GM21515 (cell line): ENCODE data around the gene ISM2.

Experiments used
- ATAC-seq: cut with Tn5 transposase; IDR thresholded peaks from one replicate; pipeline ENCODE4 v1.9.1; 2021; ENCODE audit not compliant: unreplicated experiment

ISM2 gene

DNA sequence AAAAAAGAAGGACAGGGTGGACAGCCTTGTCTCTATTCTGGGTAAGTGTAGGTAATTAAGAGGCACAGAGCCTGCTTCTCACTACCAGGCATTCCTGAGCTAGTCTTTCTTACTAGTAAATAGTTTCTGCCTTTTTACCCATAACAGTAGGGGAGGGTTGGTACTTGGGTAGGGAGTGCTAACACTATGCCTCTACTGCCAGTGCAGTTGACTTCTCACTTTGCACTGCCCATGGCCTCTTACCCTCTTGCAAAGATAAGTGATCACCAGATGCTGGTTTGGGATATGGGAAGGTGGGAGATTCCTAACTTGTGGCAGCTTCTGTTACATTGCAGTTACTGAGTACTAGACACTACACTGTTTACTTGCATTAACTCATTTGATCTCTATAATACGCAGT is 29.1 kb downstream of the ISM2 start:
- ATAC-seq, result no peak

DNA sequence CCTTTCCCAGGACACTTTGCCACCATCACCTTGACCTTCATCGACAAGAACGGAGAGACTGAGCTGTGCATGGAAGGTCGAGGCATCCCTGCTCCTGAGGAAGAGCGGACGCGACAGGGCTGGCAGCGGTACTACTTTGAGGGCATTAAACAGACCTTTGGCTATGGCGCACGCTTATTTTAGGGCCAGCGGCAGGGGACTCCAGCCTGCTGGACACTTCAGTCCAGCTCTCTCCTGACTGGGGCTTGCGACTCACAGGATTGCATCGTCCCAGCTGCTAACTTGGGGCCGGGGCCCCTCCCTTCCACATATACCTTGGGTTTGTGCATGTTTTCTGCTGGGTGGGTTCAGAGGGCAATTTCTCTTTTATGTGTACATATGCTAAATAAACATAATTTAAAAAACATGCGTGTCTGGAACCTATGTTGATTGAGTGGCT is 29.5 kb downstream of the ISM2 start:
- ATAC-seq, result no peak

DNA sequence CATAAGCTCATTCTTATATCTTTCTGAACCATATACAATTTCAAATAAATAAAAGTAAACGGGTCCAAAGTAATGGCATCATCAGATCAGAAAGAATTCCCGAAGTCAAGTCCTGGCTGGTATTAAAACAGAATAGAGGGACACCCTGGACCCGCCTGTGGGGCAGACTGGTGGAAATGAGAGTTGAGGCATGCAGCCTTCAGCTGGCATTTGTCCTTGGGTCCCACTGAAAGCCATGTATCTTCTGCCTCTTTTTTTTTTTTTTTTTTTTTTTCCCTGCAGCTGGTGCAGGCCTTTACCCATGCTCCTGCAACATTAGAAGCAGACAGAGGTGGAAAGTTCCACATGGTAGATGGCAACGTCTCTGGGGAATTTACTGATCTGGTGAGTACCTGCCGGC is 30.8 kb downstream of the ISM2 start:
- no peak for ATAC-seq

DNA sequence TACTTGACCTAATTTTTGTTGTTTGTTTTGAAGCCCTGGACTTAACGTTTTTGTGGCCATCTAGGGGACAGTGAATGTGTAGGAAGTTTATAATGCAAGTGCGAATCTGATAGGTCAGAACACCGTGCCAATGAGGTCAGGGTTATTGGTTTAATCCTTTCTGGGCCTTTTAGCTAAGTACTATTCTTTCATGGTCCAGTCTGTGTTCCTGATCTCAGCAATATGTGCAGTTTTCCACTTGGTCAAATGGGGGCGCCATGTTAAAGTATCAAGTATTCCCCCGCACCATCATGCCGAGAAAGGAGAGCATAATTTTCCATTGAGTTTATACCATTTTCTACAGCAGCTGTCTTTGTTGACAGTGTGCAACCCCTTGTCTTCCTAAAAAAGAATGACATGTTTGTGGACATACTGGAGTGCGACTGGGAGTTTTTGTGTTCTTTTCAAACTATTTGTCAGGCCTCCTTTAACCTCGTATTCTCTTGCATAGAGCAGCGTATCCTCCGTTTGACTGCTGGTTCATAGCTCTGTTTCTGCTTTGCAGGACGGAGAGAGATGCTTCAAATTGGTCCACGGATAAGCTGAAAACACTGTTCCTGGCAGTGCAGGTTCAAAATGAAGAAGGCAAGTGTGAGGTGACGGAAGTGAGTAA is 39.4 kb downstream of the ISM2 start:
- ATAC-seq, result no peak

DNA sequence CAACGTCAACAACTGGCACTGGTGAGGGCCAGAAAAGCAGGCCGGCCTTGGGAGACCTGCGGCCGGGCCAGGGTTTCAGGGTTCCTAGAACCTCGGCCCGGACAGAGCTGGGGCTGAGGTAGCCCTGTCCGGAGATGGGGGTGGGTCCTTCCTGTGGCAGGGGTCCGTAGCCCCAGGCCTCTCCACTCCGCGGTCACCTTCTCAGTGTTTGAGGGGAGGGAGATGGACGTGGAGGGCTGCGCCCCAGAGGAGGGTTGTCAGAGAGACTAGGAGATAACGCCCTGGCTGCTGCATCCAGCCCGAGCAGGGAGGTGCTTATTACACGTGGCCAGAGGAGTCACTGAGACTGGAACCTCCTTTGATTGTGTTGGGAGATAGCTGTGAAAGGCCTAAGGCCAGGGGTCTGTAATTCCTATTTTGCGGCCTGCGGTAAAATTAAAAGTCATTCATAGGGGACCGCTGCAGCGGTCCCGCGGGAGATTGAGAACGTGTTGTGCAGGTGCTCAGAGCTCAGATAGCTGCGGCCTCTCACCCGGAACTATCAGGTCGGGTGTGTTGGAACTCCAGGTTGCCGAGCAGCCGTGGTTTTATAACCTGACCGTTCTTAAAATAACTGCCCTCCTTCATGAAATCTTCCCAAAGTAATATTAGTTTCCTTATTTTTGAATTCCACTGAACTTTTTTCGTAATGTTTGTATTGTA is 40.2 kb downstream of the ISM2 start:
- ATAC-seq, result peak; percentile 10

DNA sequence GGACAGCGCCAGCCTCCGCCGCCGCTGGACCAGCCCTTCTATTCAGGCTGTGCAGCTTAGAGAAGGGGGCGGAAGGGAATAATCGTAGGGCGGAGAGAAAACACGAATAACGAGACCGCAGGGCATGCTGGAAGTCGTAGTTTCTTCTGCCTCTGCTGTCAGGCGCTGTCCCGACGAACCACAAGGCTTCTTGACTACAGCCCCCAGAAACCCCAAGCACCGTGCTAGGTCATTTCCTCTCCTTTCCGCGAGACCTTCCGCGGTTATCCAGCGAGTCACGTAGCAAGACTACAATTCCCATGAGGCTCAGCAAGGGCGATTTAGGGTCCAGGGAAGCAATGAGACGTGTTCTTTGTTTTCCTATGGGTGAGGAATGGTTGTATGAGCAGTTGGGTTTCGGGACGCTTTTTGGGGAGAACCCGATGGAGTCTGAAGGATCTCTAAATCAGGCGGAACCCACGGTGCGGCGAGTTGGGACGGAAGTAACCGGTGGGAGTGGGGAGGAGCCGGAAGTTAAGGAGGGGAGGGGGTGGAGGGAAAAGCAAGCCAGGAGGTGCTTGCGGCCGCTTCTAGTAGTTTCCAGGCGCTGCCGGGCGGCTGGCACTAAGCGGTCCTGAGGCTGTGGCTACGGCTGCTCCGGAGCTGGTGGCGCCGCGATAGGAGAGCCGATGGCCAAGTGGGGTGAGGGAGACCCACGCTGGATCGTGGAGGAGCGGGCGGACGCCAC is 40.9 kb downstream of the ISM2 start, which contains the start of the genes AHSA1 and VIPAS39:
Gene AHSA1, plus strand, starts transcription at position 572 of the 727 bp plus-strand sequence. Its CDS starts 97 bp downstream, at position 669.
Gene VIPAS39, minus strand, starts transcription at position 80 of the 727 bp plus-strand sequence. CDS start 3,499 bp downstream, outside the sequence.
- ATAC-seq, result peak; percentile 92

DNA sequence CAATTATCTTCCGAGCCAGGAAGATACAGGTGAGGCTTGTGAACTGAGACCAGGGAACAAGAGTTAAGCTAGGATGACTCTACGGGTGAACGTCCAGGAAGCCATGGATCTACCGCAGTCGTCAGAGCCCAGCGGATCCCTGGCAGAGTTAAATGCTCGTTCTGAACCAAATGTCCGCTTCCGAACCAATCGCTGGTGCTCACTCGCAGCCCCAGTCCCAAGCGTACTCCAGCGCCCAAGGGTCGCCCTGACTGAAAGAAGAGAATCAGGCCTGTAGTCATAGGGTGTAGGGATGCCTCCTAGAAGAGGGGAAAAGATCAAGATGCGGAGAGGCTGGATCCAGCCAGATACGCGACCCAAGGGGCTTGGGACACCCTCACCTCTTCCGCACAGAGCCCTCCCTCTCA is 41.5 kb downstream of the ISM2 start:
- ATAC-seq, result no peak

DNA sequence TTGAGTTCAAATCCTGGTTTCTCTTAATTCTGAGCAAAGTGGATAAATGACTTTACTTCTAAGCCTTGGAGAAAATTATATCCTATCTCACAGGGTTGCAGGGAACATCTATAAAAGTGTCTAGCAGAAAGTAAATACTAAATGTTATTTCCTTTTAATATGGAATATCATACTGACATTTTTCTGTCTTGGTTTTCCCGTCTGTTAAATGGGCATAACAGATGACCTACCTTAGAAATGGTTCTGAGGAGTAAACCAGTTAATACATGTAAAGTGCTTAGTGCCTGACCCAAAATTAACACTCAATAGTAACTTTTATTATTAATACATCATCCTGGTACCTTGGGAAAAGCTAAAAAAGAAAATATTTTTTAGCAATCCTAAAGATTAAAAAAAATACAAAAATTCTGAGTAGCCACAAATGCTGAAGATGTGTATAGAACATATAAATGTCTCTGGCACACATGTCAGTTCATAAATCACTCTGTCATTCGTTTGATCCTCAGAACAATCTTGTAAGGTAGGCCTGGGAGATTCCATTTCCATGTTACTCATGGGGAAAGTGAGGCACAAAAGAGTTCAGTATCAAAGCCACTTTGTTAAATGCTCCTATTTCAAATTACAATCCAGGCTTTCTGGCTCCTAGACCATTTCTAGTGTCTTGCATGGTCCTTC is 42.5 kb downstream of the ISM2 start:
- no peak for ATAC-seq

DNA sequence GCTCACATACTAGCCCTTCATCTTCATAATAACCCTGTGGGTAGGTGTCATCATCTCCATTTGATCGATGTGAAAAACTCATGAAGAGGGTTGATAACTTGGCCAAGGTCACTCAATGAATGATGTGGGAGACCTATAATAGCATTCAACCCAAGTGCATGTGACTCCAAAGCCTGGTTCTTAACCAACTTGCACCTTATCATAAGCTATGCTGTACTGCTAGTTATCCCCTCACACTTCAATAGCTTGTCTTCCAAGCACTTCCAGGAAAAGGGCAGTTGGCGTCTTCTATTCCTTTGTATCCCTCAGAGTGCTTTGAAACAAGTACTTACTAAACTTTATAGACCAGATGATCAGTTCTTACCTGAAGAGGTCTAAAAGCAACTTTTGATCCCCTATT is 56.4 kb downstream of the ISM2 start:
- no peak for ATAC-seq

DNA sequence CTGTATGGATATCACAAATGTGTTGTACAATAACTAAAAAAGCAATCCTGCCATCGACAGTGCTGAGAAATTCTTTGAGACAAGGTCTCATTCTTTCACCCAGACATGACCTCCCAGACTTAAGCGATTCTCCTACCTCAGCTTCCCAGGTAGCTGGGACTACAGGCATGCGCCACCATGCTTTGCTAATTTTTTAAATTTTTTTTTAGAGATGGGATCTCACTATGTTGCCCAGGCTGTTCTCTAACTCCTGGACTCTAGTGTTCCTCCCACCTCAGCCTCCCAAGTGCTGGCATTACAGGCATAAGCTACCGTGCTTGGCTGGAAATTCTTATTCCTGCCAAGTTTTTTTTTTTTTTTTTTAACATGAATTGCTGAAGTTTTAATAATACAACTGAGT is 58.8 kb downstream of the ISM2 start:
- ATAC-seq, result no peak

DNA sequence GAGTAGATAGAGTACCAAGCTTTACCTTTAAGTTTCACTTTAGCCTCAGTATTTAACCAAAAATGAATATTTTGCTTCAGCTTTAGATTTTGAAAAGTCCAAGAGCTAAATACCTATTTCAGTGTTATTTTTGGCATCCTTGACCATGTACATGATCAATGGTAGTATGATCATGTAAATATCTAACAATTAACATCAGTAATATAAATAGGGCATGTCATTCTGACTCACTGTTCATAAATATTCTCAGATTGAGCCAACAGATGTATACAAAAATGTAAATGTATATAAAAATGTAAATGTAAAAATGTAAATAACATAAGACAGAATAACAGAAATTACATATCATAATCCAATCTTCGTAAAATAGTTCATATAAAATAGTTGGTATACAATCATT is 60.0 kb downstream of the ISM2 start:
- ATAC-seq, result no peak

DNA sequence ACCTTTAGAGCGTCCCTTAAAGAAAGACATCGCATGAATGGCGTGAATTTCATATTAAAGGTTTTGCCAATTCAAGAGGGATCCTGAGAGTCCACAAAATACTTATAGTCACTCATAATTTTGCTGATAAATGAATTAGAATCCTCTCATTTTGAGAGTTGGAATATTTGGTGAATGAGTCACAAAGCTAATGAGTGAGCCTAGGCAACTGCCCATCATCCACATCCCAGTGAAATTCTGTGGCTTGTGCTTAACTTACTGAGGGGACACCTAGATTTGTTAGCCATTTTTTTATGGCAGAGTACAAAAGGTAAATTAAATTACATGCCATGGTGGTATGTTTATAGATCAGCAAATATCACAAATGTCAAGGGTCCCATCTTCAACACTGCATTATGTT is 62.6 kb downstream of the ISM2 start:
- ATAC-seq, result no peak

DNA sequence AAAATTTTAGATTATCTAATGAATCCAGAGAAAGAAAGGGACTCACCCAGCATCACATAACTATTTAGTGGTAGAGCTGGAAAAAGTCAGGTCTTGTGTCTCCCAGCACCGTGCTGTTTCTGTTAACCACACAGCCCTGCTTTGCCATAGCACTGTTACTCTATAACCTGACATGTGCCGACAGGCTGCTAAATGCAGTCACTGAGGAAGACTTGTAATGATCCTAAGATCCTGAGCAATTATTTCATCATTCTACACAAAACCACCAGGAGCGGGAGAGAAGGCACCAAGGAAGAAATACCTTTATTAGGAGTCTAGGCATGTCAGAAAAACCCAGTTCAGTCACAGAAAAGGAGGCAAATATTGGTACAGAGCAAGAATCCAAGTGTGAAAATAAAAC is 72.2 kb downstream of the ISM2 start:
- ATAC-seq, result no peak

DNA sequence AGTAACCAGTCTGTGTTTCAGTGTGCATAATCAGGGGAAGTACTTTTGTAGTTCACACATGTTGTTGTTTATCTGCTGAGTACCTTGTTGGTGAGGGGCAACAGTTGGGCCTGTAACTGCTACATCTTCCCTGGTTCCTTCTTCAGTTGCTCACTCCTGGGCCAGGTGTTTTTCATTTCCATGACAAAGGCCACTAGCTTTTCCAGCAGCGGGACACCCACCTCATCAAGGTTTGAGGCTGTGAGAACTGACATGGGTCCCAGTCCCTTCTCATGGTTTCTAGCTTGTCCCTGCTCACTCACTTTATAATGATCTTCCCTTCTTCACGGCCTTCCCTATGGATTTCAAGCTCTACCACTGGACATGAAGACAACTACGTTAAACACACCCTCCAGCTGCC is 73.8 kb downstream of the ISM2 start:
- no peak for ATAC-seq
